HG02885 (cell line): Measurements from ENCODE around the gene EXPH5.
"Not testable (repeated sequence)": the region's sequence is repeated elsewhere in the genome, so short reads cannot be mapped to it uniquely, and the experiment has no call there.

Experiments used
- ATAC-seq: cut with Tn5 transposase; IDR thresholded peaks from one replicate; pipeline ENCODE4 v1.9.1; 2021; ENCODE audit warnings: mild to moderate bottlenecking; ENCODE audit not compliant: unreplicated experiment, poor library complexity

The EXPH5 gene

DNA sequence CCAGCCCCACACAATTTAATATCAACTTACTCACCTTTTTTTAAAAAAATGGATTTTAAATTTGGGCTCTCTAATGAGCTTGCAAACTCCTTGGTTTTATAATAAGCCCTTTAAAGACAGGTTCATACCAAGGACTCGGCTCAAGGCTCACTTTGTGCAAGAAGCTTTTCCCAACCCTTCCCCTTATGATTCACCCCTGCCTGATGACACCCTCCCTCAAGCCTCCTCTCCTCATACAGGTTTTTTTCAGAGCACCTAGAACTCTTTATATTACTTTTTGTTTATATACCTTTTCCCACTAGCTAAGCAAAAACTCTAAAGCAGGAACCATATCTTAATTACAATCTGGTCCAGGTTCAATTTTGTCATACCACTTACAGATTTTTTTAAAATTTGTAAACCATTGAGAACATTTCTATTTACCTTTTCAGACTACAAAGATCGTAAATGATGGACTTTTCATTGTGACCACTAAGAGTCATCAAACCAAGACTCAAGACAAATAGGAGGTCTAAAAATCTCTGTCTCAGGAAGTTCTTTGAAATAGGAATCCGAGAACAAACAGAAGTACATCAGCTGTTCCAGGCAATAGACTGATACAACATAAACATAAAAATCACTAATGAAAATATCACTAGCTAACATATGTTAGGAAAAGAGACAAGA, 13.1 kb upstream of the EXPH5 start:
- no peak for ATAC-seq

DNA sequence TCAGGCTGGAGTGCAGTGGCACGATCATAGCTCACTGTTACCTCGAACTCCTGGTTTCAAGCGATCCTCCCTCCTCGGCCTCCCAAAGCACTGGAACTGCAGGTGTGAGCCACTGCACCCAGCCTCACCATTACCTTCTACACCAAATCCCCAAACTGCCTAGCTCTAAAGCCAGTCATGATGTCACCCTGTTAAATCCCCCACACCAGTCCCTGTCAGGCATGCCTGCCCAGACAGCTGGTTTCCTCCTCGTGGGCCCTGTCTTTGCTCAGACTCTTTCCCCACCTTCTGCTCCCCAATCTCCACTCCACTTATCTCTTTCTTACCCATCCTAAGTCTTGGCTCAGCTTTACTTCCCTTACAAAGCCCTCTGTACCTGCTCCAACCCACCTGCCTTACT, 12.5 kb upstream of the EXPH5 start:
- no peak for ATAC-seq

DNA sequence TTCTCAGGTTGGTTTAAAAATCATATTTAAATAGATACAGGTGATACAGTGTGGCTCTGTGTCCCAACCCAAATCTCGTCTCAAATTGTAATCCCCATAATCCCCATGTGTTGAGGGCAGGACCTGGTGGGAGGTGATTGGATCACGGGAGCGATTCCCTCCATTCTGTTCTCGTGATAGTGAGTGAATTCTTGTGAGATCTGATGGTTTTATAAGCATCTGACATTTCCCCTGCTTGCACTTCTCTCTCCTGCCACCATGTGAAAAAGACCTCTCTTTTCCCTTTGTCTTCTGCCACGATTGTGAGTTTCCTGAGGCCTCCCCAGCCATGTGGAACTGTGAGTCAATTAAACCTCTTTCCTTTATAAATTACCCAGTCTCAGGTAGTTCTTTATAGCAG, 9.2 kb upstream of the EXPH5 start:
- not testable (repeated sequence) for ATAC-seq

DNA sequence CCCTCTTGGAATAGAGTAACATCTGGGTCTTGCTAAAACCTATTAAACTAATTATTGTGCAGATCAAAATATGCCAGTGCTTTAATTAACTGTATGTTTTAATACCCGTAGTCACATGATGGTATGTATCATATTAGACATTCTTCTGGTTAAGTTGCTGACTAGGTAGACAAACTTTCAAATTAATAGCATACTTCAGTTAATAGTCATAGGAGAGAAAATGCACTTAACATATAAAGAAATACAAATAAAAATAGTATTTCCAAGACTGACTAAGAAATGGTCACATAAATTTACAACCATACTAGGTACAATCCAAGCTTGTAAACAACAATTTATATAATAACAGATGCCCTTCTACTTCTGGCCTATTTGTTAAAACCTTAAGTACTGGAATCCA, 7.6 kb upstream of the EXPH5 start:
- no peak for ATAC-seq

DNA sequence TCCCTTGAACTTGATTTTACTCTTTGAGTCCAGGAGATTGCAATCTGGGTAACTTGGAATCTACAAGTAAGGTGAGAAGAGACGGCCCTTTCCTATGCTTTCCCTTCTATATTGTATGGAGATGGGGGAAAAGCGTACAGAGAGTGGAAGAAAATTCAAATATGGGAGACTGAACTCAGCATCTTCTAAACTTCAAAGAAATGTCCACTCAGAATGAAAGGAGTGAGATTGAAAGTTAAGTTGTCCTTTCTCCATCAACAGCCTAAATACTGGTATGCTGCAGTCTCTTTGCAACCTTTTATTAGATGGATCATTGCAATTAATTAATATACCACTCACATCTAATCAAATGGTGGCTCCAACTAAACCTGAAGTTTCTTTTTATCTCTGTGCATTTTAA, 6.4 kb upstream of the EXPH5 start:
- no peak for ATAC-seq

DNA sequence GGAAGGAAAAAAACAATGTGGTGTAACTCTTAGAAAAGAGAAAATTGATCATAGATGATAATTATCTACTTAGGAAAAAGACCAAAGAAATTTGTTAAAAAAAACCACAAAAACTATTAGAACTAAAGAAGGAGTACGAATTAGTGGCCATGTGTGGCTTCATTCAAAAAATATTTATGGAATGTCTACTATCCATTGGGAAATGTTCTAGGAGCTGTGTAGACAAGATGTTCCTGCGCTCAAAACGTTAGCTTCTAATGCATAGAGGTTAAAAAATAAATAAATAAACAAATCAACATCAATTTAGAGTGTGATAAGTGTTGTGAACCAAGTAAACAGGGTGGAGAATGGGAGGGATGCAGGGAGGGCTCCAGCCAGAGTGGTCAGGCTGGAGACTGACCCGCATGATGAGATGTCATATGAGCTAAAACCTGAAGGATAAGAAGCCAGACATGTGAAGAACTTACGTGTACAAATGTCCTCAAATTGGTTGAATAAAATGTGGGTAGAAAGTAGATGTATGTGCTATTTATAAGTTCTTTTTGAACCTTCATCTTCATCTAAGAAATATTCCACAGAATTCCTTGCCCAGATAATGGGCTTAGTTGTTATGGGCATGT, 4.3 kb upstream of the EXPH5 start:
- no peak for ATAC-seq

DNA sequence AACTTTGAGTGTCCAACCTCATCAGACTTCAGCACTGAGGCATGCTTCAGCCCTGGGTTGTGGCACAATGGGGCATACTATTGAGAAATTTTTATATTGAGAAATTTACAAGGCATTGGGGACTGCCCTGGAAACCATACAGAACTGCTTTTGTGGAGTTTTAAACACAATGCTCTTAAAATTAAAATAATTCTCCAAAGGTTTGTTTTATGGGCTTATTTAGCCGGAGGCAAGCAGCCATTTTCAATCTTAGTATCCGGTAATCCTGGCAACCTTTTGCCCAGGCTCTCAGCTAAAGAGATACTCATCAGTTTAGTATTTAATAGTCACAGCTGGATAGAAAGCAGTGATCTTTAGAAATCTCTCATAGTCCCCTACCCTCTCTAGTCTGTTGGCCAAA, 3.1 kb upstream of the EXPH5 start:
- no peak for ATAC-seq

DNA sequence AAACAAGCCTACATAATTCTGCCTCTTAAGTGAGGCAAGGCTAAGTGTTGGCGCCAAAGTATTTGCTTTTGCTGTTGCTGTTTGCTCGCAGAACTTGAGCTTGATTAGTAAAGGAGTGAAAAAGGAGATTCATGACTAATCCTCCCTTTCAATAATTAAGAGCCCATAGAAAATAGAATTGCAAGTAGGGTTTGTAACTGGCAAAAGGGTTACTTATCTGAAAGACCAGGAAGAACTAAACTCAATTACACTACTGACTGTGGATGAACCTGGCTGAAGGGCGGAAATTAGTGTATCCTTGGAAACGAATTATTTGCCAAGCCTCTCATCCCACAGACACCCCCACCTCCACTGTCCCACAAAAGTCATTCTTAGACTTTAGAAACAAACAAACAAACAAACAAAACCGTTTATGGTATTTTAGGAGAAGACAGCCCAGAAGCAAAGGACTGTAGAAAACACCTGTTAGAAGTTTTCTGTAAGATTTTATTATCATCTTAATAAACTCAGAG, 411 bp upstream of the EXPH5 start:
- no peak for ATAC-seq

DNA sequence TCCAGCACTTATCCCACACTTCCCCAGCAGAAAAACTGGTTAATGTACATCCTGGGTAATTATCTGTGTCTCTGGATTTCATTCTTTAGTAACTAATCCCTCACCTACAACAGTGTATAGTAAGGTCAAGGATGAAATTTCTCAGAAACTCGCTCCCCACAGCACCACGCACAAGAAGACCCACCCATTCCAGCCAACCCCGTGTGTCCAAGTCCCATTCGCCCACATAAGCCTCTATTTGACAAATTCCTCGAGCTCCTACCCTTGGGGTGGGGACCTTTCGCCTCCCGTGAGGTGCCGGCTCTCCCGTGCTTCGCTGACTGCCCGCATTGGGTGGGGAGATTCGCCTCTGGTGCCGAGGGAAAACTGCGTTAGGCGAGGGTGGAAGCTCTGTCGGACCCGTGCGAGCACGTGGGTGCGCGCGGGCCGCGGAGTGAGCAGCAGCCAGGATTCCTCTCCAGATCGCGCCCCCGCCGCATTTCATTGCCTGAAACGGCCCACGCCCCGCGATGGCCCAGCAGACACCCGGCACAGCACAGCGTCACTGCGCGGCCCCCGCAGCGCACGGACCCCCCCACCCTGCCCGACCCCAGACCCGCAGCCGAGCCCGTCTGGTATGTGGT, 866 bp downstream of the EXPH5 start:
- ATAC-seq: peak; percentile 30

DNA sequence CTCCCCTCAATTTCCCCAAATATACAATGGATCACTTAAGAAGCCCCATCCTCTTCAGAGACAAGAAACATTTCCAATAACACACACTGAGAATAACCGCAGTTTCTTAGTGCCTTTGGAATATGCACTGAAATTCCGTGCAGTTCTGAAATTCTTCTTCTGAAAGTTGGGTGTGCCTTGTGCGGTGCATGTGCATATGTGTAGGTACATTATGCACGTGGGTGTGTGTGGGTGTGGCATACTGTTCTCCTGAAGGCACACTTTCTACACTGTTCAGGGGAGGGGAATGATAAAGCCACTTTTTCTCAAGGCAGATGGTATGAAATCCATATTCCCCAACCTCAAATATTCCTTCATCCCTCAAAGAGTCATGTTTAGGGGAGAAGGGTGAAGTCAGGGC, 1.7 kb downstream of the EXPH5 start:
- no peak for ATAC-seq

DNA sequence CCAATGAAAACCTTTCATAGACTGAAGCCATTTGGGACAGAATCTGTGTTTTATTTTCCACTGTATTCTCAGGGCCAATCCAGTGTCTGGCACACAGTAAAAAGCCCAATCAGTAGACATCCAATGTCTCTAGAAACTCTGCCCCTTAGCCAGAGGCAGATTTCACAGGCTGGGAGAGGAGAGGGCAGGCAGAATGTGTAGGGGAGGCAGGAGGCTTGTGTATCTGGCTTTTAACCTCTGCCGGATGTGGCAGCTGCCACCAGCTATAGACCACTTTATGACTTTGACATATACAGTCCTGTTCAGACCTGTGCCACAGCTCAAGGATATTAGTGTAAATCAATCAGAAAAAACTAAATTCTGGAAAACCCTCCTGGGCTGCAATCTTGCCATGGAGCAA, 4.4 kb downstream of the EXPH5 start:
- no peak for ATAC-seq

DNA sequence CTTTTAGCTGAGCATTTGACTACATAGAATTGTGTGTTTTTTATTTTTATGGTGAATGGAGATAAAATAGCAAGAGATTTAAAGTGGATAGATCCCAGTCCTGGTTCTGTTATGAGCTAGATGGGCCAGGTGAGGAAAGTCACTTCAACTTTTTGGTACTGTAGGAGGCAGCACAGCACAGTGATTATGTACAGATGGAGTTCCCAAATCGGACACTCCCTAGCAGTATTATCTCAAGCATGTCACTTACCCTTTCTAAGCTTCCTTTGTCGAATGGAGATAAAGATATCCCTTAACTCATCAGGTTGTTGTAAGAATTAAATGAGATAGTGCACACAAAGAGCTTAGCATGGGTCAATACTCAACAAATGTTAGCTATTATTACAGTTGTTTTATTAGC, 5.3 kb downstream of the EXPH5 start:
- ATAC-seq: no peak

DNA sequence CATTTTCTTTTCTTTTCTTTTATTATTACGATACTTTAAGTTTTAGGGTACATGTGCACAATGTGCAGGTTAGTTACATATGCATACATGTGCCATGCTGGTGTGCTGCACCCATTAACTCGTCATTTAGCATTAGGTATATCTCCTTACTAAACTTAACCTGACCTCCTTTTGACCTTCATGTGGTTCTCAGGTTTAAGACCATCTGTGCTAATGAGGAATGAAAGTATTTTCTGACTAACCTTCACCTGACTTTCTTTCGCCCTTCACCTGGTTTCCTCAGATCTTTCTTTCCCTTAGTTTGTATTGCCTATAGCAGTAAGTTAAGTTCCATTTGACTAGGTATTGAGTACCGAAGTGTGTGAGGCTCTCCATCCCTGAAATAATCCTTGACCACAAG, 6.5 kb downstream of the EXPH5 start:
- peak; percentile 59 for ATAC-seq

DNA sequence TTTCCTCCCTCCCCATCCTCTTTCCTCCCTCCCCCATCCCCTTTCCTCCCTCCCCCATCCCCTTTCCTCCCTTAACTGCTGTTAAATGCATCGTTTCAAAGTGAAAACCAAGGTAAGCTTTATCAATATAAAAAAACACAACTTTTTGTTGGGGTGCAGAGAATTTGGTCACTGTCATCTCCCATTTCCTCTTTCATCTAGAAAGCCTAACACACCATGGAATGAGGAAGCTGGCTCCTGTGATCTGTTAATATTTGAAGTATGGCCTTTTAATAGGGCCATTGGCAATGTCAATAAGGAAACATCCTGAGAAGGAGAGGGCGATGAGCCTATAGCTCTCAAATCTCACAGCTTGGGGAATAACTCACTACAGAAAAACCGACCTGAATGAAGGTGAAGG, 7.0 kb downstream of the EXPH5 start:
- ATAC-seq: peak; percentile 13

DNA sequence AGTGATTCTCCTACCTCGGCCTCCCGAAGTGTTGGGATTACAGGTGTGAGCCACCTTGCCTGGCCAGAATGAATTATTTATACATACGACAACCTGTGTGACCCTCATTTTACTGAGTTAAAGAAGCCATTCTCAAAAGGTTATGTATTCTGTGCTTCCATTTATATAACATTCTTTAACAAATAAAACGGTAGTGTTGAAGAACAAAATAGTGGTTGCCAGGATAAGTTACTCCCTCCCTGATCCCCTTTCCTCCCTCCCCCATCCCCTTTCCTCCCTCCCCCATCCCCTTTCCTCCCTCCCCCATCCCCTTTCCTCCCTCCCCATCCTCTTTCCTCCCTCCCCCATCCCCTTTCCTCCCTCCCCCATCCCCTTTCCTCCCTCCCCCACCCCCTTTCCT, 7.4 kb downstream of the EXPH5 start:
- not testable (repeated sequence) for ATAC-seq

DNA sequence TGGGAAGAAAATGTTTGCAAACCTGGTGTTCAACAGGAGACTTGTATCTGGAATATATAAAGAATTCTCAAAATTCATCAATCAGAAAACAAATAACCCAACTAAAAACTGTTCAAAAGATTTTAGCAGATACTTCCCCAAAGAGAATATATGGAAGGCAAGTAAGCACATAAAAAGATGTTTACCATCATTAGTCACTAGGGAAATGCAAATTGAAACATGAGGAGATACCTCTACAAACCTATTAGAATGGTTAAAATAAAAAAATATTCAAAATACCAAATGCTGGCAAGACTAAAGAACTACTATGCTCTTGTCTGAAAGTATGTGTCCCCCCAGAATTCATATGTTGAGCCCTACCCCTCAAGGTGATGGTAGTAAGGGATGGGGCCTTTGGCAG, 8.6 kb downstream of the EXPH5 start:
- ATAC-seq: no peak

DNA sequence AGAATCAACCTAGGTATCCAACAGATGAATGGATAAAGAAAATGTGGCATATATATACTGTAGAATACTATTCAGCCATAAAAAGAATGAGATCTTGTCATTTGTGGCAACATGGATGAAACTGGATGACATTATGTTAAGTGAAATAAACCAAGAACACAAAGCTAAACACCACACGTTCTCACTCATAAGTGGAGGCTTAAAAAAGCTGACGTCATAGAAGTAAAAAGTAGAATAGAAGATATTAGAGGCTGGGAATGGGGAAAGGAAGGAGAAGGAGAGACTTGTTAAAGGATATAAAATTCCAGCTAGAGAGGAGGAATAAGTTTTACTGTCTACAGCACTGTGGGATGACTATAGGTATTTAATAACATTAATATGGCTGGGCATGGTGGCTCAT, 12.9 kb downstream of the EXPH5 start:
- no peak for ATAC-seq

DNA sequence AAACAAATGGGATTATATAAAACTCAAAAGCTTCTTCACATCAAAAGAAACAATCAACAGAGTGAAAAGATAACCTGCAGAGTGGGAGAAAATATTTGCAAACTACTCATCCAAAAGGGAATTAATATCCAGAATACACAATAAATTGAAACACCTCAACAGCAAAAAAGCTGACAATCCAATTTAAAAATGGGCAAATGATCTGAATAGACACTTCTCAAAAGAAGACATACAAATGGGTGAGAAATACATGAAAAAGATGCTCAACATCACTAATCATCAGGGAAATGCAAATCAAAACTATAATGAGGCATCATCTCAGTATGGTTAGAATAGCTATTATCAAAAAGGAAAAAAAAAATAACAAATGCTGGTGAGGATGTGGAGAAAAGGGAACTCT, 13.5 kb downstream of the EXPH5 start:
- no peak for ATAC-seq

DNA sequence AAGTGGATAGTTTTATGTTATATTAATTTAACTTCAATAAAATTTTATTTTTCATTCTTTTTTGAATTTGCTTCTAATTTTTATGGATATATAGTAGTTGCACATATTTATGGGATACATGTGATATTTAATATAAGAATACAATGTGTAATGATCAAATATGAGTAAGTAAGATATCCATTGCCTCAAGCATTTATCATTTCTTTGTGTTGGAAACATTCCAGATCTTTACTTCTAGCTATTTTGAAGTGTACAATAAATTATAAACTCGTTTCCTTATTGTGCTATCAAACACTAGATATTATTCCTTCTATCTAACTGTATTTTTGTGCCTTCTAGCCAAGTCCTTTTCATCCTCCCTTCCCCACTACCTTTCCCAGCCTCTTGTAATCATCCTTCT, 17.0 kb downstream of the EXPH5 start:
- ATAC-seq: no peak

DNA sequence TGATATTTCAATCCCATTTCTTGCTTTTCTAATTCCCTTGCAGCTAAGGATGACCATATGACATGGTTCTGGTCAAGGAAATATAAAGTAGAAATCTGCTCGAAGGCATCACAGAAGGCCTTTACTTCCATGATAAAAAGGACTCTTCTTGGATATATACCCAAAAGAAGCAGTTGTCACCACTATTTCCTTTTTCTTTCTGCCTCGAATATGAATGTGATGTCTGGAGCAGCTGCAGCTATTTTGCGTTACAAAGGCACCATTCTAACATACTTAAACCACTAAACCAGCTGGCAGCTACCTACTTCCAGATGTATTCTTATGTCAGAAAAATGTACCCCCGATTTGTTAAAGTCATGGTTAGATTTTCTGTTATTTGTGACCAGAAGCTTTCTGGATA, 18.9 kb downstream of the EXPH5 start:
- ATAC-seq: no peak

DNA sequence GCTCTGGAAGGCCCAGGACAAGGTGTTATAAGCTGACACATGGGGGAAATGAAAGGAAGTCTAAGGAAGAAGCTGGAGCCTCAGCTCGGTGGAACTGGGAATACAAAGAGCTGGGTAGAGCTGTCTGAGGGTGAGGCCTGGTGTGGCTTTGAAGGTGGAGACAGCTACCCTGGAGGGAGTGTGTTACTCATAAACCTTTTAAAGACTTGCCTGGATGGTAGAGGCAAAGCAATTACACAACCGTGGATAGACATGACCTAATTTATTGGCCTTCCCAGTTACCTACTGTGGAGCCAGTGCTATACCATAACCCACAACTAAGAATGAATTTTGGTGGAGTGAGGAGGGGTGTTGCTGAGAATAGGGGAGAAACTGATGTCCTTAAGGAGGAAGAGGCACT, 22.6 kb downstream of the EXPH5 start:
- no peak for ATAC-seq

DNA sequence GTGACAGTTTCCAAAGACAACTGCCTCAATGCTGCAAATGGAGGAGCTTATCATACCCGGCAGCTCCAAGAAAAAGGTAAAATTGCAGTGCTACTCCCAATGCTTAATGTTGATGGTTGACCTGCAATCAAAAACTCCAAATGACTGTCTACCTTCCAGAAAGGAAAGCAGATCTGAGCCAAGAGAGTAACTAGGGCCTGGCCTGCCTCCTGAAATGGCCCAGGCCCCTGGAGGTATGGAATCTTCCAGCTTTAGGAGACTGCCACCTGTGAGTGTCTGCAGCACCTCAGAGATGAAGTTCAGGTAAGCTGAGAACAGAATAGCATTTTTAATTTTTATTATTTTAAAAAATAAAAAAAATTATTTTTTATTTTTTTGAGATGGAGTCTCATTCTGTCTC, 23.7 kb downstream of the EXPH5 start:
- ATAC-seq: no peak
